ENCODE measurements around the gene JAKMIP1.

The JAKMIP1 gene

DNA sequence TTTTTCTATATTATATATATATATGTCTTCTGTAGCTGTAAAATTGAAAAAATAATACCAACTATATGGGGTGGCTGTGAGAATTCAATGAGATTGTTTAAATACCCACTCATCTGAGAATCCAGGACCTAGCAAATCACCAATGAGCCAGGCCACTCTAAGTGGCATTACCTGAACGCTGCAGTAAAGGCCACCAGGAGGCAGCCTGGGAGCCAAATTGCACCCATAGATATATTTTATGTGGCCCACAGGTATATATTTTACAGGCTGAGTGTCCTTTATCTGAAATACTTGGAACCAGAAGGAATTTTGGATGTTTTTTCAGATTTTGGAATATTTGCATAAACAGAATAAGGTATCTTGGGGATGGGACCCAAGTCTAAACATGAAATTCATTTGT, 124.0 kb downstream of the JAKMIP1 start:
- DNase-seq (ENCODE audit: low spot score) (no peak), ATAC-seq (ENCODE audit: low read depth) (no peak)
- H3K4me1 ChIP-seq (ENCODE audit: insufficient read depth, poor library complexity, severe bottlenecking), result no peaks in the 10 kb centered on the region
- no peak overlapping the region for H3K4me3 ChIP-seq (ENCODE audit: severe bottlenecking)
- H3K27ac ChIP-seq (ENCODE audit: poor library complexity, severe bottlenecking), result no peak overlapping the region
- TF ChIP-seq, protein P1, sequence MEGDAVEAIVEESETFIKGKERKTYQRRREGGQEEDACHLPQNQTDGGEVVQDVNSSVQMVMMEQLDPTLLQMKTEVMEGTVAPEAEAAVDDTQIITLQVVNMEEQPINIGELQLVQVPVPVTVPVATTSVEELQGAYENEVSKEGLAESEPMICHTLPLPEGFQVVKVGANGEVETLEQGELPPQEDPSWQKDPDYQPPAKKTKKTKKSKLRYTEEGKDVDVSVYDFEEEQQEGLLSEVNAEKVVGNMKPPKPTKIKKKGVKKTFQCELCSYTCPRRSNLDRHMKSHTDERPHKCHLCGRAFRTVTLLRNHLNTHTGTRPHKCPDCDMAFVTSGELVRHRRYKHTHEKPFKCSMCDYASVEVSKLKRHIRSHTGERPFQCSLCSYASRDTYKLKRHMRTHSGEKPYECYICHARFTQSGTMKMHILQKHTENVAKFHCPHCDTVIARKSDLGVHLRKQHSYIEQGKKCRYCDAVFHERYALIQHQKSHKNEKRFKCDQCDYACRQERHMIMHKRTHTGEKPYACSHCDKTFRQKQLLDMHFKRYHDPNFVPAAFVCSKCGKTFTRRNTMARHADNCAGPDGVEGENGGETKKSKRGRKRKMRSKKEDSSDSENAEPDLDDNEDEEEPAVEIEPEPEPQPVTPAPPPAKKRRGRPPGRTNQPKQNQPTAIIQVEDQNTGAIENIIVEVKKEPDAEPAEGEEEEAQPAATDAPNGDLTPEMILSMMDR (IDR thresholded peaks at IDR 0.05; ENCODE audit: poor library complexity, severe bottlenecking), result no peak
- H3K9me3 ChIP-seq (ENCODE audit: severe bottlenecking), result no peaks in the 10 kb centered on the region
- peaks cover 6% of the 10 kb centered on the region for H3K27me3 ChIP-seq (ENCODE audit: insufficient read depth, poor library complexity, severe bottlenecking)
- H3K36me3 ChIP-seq (ENCODE audit: low read depth), result no peaks in the 10 kb centered on the region

DNA sequence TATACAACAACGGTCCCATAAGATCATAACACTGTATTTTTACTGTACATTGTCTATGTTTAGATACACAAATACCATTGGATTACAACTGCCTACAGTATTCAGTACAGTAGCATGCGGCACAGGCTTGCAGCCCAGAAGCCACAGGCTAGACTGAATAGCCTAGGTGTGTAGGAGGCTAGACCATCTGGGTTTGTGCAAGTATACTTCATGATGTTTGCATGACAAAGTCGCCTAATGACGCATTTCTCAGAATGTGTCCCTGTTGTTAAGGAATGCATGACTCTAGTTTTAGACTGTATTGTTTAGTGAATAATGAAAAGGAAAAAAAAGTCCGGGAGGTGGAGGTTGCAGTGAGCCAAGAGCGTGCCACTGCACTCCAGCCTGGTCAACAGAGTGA, 125.6 kb downstream of the JAKMIP1 start:
- Histone ChIP-seq H3K36me3 (ENCODE audit: low read depth) (no peaks in the 10 kb centered on the region), H3K27ac (ENCODE audit: poor library complexity, severe bottlenecking) (no peak overlapping the region), H3K9me3 (ENCODE audit: severe bottlenecking) (no peaks in the 10 kb centered on the region), H3K27me3 (ENCODE audit: insufficient read depth, poor library complexity, severe bottlenecking) (peaks cover 6% of the 10 kb centered on the region), H3K4me3 (ENCODE audit: severe bottlenecking) (no peak overlapping the region), H3K4me1 (ENCODE audit: insufficient read depth, poor library complexity, severe bottlenecking) (no peaks in the 10 kb centered on the region)
- DNase-seq (ENCODE audit: low spot score), result no peak
- no peak for ATAC-seq (ENCODE audit: low read depth)
- TF ChIP-seq, protein P1 (IDR thresholded peaks at IDR 0.05; ENCODE audit: poor library complexity, severe bottlenecking), result no peak

DNA sequence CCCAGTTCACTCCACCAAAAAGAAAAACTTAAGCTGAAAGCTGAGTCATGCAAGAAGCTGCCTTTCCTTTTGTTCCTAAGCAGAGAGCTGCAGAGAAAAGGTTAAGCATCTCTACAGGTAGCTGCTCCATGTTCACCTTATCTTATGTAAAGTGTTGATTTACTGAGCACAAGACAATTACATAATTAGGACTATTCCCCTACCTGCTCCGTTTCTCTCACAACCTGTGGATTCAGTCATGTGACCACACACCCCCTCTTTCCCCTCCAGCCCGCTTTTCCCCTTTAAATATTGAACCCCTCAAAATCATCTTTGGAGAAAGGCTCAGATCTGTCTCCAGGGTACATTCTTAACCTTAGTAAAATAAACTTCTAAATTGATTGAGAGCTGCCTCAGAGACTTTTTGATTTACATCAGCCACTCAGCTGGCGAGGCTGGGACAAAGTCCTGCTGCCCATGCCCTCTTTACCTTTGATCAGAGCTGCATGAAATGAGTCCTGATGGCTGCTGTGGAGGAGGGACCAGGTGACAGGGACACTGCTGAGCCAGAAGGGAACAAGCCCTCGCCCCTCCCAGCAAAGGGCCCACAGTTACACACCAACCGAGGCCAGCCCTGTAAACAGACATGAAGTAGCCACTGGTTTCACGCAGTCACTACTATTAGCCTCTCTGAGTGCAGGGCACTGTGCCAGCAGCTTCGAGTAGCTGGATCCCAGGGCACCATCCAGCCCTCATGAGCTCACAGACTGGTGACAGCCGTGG, 128.2 kb downstream of the JAKMIP1 start:
- DNase-seq (ENCODE audit: low spot score) (no peak), ATAC-seq (ENCODE audit: low read depth) (no peak)
- Histone ChIP-seq H3K27ac (ENCODE audit: poor library complexity, severe bottlenecking) (no peak overlapping the region), H3K27me3 (ENCODE audit: insufficient read depth, poor library complexity, severe bottlenecking) (peaks cover 6% of the 10 kb centered on the region), H3K9me3 (ENCODE audit: severe bottlenecking) (no peaks in the 10 kb centered on the region), H3K4me3 (ENCODE audit: severe bottlenecking) (no peak overlapping the region), H3K4me1 (ENCODE audit: insufficient read depth, poor library complexity, severe bottlenecking) (no peaks in the 10 kb centered on the region), H3K36me3 (ENCODE audit: low read depth) (no peaks in the 10 kb centered on the region)
- TF ChIP-seq, protein P1 (IDR thresholded peaks at IDR 0.05; ENCODE audit: poor library complexity, severe bottlenecking), result no peak

DNA sequence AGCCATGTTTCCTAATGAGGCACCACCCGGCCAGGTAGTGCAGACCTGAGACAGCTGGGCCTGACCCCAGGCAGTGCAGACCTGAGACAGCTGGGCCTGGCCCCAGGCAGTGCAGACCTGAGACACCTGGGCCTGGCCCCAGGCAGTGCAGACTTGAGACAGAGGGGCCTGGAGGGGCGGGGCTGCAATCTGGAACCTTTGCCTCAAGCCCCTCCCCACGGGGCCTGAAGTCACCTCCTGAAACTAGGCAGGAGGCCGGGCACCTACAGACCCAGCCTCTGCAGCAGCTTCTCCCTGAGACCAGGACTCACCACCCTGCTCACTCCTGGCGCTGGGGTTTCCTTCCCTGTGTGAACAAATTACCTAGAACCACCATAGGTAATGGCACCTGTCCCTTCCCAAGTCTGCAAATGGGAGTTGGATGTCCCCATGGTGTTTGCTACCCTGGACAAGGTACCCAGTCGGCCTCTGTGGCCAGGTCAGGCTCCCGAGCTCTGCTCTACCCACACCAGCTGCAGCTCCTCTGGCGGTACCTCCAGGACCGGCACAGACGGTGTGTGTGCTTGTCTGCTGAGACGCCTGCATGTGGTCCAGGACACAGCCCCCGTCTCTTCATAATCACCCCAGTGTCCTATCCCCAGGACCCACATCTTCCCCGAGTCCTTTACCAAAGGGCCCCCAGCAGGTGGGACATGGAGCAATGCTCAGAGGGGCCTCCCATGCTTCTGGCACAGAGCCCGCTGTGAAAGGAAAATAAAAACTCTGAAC, 129.0 kb downstream of the JAKMIP1 start:
- H3K4me3 ChIP-seq (ENCODE audit: severe bottlenecking), result no peak overlapping the region
- TF ChIP-seq, protein P1 (IDR thresholded peaks at IDR 0.05; ENCODE audit: poor library complexity, severe bottlenecking), result no peak
- H3K36me3 ChIP-seq (ENCODE audit: low read depth), result no peaks in the 10 kb centered on the region
- DNase-seq (ENCODE audit: low spot score), result no peak
- ATAC-seq (ENCODE audit: low read depth), result no peak
- no peak overlapping the region for H3K27ac ChIP-seq (ENCODE audit: poor library complexity, severe bottlenecking)
- peaks cover 8% of the 10 kb centered on the region for H3K27me3 ChIP-seq (ENCODE audit: insufficient read depth, poor library complexity, severe bottlenecking)
- no peaks in the 10 kb centered on the region for H3K9me3 ChIP-seq (ENCODE audit: severe bottlenecking)
- H3K4me1 ChIP-seq (ENCODE audit: insufficient read depth, poor library complexity, severe bottlenecking), result no peaks in the 10 kb centered on the region
